ENCODE results near the gene NPLOC4.

- TF ChIP-seq CTCF (IDR thresholded peaks at IDR 0.05; ENCODE audit: borderline replicate concordance, extremely low read depth, low read length, poor library complexity, severe bottlenecking) (no peak), EZH2 (IDR thresholded peaks at IDR 0.05; ENCODE audit: borderline replicate concordance, low read depth, low read length, severe bottlenecking) (no peak)
Observed at GRCh38 chr17:81516439-81516838, 120.5 kb downstream of the NPLOC4 start.

All from DND-41 (cell line).